GM21529 (cell line): Measurements from ENCODE around the gene YLPM1.
"Not testable (repeated sequence)": the region's sequence is repeated elsewhere in the genome, so short reads cannot be mapped to it uniquely, and the experiment has no call there.

Experiments used
- ATAC-seq: cut with Tn5 transposase; IDR thresholded peaks from one replicate; pipeline ENCODE4 v1.9.1; 2021; ENCODE audit not compliant: unreplicated experiment

The YLPM1 gene

GRCh38 chr14:74762917-74763802, at the start of gene YLPM1:
YLPM1 (plus strand) TSS chr14:74763316; CDS start chr14:74763490, 174 bp downstream.
- peak; percentile 90 for ATAC-seq

- no peak for ATAC-seq
Observed at GRCh38 chr14:74713395-74713735, 49.8 kb upstream of the YLPM1 start.

DNA sequence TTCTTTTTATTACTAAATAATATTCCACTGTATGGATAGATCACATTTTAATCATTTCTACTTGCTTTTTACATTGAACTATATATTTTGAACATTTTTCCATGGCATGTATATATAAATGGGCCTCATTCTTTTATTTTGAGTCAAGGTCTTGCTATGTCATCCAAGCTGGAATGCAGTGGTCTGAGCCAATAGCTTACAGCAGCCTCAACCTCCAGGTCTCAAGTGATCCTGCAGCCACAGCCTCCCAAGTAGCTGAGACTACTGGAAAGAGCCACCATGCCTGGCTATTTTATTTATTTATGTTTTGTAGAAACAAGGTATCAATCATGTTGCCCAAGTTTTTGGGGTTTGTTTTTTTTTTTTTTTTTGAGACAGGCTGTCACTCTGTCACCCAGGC, 42.6 kb upstream of the YLPM1 start:
- no peak for ATAC-seq

GRCh38 chr14:74723134-74723533, 40.0 kb upstream of the YLPM1 start:
- ATAC-seq = no peak

DNA sequence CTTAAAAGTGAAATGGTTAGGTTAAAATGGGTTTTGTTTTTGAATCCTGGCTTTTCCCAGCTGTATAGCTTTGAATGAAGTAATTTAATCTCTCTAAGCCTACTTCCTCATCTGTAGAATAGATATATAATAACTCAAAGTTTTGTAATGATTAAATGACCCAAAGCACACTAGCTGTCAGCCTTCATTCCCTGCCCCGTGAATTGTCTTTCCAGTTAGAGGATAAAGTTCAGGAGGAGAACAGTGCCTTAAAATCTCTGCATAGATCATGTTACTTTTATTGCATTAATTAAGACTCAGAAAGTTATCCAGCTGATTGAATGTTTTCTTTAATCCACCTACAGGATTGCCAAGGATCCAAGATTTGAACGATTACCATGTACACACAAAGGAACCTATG, 30.7 kb upstream of the YLPM1 start:
- ATAC-seq = no peak

DNA sequence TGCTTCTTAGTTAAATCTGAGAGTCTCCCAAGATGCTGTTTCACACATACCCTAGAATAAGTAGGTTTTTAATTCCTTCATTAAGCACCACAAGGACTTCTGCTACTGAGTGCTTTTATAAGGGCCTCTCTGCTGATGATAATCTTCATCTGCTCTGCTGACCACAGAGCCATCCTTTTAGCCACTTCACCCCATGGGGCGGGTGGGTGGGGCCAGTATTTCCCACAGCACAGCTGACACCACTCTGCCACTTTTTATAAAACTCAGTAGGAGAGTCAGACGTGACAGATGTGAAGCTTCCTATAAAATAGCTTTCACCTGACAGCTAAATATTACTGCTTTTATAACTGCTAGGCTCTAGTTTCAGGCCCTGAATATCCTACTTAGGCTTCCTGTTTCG, 29.9 kb upstream of the YLPM1 start:
- no peak for ATAC-seq

GRCh38 chr14:74735125-74735524, 28.0 kb upstream of the YLPM1 start:
- no peak for ATAC-seq

DNA sequence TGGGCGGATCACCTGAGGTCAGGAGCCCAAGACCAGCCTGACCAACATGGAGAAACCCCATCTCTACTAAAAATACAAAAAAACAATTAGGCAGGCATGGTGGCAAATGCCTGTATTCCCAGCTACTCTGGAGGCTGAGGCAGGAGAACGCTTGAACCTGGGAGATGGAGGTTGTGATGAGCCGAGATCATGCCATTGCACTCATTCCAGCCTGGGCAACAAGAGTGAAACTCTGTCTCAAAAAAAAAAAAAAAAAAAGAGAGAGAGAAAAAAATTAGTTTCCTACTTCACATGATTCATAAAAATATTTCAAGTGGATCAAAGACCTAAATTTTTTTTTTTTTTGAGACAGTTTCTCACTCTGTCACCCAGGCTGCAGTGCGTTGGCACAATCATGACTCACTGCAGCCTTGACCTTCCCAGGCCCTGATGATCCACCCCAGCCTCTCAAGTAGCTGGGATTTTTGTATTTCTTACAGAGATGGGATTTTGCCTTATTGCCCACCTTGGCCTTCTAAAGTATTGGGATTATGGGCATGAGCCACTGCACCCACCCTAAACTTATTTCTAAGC, 25.3 kb upstream of the YLPM1 start:
- no peak for ATAC-seq

GRCh38 chr14:74739293-74740030, 23.7 kb upstream of the YLPM1 start:
- ATAC-seq = no peak

GRCh38 chr14:74747237-74747636, 15.9 kb upstream of the YLPM1 start:
- no peak for ATAC-seq

DNA sequence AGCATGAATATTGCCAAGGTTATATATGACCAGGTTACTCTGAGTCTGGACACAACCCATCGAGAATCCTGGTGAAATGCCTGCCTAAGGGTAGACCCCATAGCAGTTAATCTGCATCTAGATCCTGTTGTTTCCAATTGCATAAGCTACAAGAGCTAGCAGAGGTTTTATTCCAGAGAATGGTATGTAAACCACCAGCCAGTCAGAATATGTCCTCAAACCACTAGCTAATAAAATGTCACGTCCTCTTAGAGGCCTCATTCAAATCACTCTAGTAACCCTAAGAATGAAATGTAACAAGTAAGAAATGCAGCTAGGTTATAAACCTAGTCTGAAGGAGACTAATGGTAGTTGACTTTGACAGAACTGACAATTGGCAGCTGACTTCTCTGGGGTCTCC, 9.0 kb upstream of the YLPM1 start:
- no peak for ATAC-seq

DNA sequence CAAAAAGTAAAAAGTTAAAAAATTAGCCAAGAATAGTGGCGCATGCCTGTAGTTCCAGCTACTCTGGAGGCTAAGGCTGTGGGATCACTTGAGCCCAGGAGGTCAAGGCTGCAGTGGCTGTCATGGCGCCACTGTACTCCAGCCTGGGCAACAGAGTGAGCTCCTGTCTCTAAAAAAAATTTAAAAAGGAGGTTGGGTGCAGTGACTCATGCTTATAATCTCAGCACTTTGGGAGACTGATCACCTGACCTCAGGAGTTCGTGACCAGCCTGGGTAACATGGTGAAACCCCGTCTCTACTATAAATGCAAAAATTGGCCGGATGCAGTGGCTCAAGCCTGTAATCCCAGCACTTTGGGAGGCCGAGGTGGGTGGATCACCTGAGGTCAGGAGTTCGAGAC, 8.2 kb upstream of the YLPM1 start:
- ATAC-seq = no peak

DNA sequence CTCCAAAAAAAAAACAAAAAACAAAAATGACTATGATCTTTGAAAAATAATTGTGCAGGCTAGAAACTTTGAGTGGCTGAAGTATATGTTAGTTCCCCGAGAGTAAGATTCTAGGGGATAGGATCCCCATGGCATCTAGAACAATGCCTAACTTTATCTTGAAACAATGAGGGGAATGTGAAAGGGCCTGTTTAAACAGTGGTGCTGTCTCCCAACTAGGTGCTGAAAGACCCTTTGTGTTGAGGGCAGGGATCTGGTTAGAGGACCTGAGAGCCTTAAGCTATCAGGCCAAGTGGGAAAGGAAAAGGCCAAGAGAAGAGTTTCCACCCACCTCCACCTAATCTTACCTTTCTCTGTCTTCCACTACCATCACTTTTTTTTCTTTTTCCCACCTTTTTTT, 6.8 kb upstream of the YLPM1 start:
- ATAC-seq = no peak

DNA sequence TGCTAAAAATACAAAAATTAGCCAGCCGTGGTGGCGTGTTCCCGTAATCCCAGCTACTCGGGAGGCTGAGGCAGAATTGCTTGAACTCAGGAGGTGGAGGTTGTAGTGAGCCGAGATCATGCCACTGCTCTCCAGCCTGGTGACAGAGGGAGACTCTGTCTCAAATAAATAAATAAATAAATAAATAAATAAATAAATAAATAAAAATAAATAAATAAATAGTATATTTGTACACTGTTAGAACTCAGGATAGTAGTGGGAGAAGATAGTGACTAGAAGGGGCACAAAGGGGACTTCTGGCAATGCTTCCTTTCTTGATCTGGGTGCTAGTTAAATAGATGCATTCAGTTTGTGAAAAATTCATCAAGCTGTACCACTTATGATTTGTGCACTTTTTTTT, 4.6 kb upstream of the YLPM1 start:
- ATAC-seq = not testable (repeated sequence)

DNA sequence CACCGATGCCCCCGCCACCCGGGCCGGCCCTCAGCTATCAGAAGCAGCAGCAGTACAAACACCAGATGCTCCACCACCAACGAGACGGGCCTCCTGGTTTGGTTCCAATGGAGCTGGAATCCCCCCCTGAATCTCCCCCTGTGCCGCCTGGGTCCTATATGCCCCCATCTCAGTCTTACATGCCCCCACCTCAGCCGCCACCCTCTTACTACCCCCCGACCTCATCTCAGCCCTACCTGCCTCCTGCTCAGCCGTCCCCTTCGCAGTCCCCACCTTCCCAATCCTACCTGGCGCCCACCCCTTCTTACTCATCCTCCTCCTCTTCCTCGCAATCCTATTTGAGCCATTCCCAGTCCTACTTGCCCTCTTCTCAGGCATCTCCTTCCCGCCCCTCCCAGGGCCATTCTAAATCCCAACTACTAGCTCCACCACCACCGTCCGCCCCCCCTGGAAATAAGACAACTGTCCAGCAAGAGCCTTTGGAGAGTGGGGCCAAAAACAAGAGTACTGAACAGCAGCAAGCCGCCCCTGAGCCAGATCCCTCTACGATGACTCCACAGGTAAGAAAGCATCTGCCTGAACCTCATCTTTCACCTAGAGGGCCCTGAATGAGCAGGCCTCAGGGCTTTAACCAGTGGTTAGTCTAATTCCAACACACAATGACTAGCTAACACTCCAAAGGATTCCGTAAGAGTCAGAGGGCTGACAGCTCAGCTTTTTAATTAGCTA, 851 bp downstream of the YLPM1 start:
- ATAC-seq = no peak

DNA sequence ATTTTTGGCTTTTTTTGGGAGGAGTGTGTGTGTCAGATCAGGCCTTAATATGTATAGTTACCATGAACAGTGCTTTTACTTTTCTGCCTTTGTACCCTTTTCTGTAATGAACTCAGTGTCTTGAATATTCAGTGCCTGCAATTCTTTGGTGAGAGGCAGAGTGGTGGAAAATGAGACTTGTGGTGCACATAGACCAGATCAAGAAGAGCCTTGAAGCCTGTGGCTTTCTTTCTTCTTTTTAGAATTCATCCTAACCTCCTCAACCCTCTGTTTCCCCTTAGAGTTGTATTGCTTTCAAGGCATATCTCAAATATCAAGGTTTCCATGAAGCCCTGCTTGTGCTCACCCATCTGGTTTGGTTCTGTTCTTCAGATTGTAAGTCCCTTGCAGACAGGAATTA, 2.6 kb downstream of the YLPM1 start:
- ATAC-seq = no peak

GRCh38 chr14:74771399-74771798, 8.3 kb downstream of the YLPM1 start:
- ATAC-seq = no peak

DNA sequence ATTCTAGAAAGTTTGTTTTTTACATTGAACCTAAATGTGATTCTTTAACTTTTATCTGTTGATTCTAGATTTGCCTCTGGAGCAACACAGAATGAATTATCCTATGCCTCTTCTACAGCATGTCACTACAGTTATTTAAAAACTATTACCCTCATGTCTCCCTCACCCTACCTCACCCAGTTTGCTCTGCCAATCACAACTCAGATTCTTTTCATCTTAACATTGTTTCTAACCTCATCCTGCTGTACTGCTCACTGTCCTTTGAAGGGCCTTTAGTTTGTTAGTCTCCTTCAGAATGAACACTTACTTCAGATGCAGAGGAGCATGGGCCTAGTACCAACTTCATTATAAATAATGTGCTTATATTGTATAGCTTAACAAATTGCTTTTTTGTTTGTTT, 21.5 kb downstream of the YLPM1 start:
- ATAC-seq = no peak

DNA sequence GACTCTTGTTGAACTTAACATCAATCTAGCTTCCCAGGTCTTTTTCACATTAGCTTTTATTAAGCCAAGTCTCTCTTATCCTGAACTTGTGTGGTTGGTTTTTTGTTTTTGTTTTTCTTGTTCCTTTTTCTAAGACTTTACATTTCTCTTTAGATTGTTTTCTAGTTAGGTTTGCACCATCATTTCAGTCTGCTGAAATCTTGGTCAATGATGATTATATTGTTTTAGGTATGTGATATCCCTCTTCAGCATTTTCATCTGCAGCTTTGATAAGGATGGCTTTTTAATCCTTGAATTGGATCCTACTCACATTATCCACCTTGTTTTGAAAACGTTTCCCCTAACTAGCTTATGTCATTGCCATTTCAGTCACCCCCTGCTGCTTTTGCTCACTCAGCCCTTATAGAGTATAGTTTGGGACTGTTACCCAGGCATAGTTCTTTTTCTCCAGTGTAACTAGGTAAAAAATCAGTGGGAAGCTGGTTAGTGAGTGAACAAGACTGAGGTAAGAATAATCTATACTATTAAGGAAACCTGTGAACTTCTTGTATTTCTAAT, 22.0 kb downstream of the YLPM1 start:
- ATAC-seq = no peak

- ATAC-seq = no peak
Observed at GRCh38 chr14:74786796-74787315, 23.7 kb downstream of the YLPM1 start.
